ENCODE measurements around the gene SUMO4. TPM values are rescaled to one million over a fixed set of nuclear protein-coding genes. Genes with fewer than 3 reads are reported as not detected.
A peak's percentile ranks its signal among the peaks of the same experiment; 100 is the strongest.
"Not testable (repeated sequence)": the region's sequence is repeated elsewhere in the genome, so short reads cannot be mapped to it uniquely, and the experiment has no call there.

SUMO4 gene
- total RNA-seq, 1 experiment from 2014 or later: 0.87 TPM

- H3K27me3 ChIP-seq (ENCODE audit: control insufficient read depth, insufficient read depth, low read length): no peaks in the 10 kb centered on the region
- no peak overlapping the region for H3K4me3 ChIP-seq (ENCODE audit: insufficient read depth, low read depth, low read length)
- peak; percentile 93 for DNase-seq
- no peaks in the 10 kb centered on the region for H3K36me3 ChIP-seq (replicated peaks; ENCODE audit: control insufficient read depth, insufficient read depth, low read length)
These were observed 32.1 kb downstream of the SUMO4 start for GRCh38 chr6:149431905-149432775.

DNA sequence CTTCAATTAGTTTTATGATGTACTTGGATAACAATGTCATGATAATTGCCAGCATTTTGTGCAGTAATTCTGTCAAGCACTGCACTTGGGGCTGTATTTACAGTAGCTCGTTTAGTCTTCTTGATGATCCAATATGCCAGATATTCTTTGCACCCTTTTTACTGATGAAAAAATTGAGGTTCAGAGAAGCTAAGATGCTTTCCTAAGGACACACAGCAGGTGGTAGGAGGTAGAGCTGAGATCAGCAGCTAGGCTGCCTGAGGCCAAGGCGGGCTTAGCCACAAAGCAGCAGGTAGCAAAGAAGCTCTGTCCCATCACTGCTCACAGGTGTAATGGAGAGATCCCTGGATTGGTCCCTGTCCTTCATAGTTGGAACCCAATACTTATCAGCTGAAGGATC lies 33.3 kb downstream of the SUMO4 start:
- Histone ChIP-seq H3K36me3 (replicated peaks; ENCODE audit: control insufficient read depth, insufficient read depth, low read length) (no peaks in the 10 kb centered on the region), H3K27me3 (ENCODE audit: control insufficient read depth, insufficient read depth, low read length) (no peaks in the 10 kb centered on the region), H3K4me3 (ENCODE audit: insufficient read depth, low read depth, low read length) (no peak overlapping the region)
- DNase-seq: no peak

DNA sequence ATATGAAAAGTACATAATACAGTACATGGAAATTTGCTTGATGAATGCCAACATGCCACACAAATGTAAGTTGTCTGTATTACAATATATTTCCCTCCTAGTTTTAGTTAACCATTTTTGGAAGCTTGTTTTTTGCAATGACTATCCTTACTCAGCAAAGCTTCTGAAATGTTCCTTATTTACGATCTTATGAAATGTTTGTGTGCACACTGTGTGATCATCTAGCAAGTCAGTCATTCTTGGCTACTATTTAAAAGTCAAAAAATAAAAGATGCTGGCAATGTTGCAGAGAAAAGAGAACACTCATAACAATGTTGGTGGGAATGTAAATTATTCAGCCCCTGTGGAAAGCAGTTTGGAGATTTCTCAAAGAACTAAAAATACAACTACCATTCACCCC lies 33.8 kb downstream of the SUMO4 start:
- no peaks in the 10 kb centered on the region for H3K27me3 ChIP-seq (ENCODE audit: control insufficient read depth, insufficient read depth, low read length)
- no peak overlapping the region for H3K4me3 ChIP-seq (ENCODE audit: insufficient read depth, low read depth, low read length)
- H3K36me3 ChIP-seq (replicated peaks; ENCODE audit: control insufficient read depth, insufficient read depth, low read length): no peaks in the 10 kb centered on the region
- no peak for DNase-seq

DNA sequence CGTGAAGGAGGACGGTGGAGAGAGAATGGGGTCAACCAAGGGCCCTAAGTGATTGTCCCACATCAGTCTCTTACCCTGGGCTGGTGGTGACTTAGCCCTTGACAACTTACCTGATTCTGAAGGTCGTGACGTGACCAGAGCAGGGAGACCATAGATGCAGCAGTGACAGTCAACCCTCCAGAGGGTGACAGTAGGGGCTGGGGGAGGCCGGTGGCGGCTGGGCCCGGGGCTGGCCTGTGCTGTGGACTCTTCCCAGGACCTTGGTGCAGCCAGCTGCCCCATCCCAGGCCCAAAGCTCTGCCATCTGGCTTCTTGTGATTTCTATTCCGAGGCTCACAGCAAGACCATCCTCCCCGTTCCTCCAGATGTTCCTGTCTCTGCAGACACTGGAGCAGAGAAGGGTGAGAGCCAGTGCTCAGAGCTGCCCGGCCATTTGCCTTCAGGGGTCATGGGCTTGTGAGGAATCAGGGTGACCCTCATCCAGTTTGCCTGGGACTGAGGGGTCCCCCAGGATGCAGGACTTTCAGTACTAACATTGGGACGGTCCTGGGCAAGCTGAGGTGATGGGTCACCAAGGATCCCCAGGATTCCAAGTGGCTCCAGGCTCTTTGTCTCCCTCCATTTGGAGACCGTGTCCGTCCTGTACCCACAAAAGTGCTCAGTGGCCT lies 36.0 kb downstream of the SUMO4 start:
- Histone ChIP-seq H3K4me3 (ENCODE audit: insufficient read depth, low read depth, low read length) (no peak overlapping the region), H3K27me3 (ENCODE audit: control insufficient read depth, insufficient read depth, low read length) (no peaks in the 10 kb centered on the region), H3K36me3 (replicated peaks; ENCODE audit: control insufficient read depth, insufficient read depth, low read length) (no peaks in the 10 kb centered on the region)
- no peak for DNase-seq

DNA sequence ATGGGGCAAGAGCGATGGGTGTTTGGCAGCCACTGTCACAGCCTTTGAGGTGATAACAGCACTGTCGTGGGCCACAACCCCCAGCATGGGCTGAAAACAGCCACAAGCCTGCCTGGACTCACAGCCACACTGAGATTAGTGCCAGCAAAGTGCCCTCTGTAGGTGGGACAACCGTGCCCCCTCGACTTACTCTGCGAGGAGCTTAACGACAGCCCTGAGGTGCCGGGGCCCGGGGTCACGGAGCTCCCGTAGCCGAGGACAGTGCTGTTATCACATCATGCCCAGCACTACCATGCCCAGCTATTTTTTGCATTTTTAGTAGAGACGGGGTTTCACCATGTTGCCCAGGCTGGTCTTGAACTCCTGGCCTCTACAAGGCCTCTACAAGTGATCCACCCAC lies 36.6 kb downstream of the SUMO4 start:
- no peak for DNase-seq
- Histone ChIP-seq H3K4me3 (ENCODE audit: insufficient read depth, low read depth, low read length) (no peak overlapping the region), H3K36me3 (replicated peaks; ENCODE audit: control insufficient read depth, insufficient read depth, low read length) (no peaks in the 10 kb centered on the region), H3K27me3 (ENCODE audit: control insufficient read depth, insufficient read depth, low read length) (no peaks in the 10 kb centered on the region)

DNA sequence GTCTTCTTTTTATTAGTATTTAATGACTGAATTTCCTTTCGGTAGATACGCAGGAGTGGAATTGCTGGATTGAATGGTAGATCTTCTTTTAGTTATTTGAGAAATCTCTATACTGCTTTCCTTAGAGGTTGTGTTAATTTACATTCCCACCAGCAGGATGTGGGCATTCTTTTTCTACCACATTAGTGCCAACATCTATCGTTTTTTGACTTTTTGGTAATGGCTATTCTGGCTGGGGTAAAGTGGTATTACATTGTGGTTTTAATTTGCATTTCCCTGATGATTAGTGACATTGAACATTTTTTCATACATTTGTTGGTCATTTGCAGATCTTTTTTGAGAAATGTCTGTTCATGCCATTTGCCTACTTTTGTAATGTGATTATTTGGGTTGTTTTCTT lies 37.1 kb downstream of the SUMO4 start:
- H3K36me3 ChIP-seq (replicated peaks; ENCODE audit: control insufficient read depth, insufficient read depth, low read length): no peaks in the 10 kb centered on the region
- no peak overlapping the region for H3K4me3 ChIP-seq (ENCODE audit: insufficient read depth, low read depth, low read length)
- DNase-seq: no peak
- H3K27me3 ChIP-seq (ENCODE audit: control insufficient read depth, insufficient read depth, low read length): no peaks in the 10 kb centered on the region

- Histone ChIP-seq H3K36me3 (replicated peaks; ENCODE audit: control insufficient read depth, insufficient read depth, low read length) (no peaks in the 10 kb centered on the region), H3K4me3 (ENCODE audit: insufficient read depth, low read depth, low read length) (no peak overlapping the region), H3K27me3 (ENCODE audit: control insufficient read depth, insufficient read depth, low read length) (no peaks in the 10 kb centered on the region)
- DNase-seq: no peak
These were observed 38.8 kb downstream of the SUMO4 start for GRCh38 chr6:149438855-149439254.

DNA sequence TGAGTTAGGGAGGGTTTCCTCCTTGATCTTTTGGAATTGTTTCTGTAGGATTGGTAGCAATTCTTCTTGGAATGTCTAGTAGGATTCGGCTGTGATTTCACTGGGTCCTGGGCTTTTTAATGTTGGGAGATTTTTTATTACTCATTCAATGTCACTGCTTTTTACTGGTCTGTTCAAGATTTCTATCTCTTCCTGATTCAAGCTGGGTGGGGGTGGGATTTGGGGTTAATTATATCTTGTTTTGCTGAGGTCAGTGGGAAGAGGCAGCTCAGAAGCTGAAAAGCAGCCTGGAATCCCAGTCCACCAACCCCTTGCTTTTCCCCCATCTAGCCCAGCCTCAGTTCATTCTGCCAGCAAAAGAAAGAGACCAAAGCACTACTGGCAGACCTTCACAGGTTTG lies 39.6 kb downstream of the SUMO4 start:
- Histone ChIP-seq H3K36me3 (replicated peaks; ENCODE audit: control insufficient read depth, insufficient read depth, low read length) (no peaks in the 10 kb centered on the region), H3K27me3 (ENCODE audit: control insufficient read depth, insufficient read depth, low read length) (no peaks in the 10 kb centered on the region), H3K4me3 (ENCODE audit: insufficient read depth, low read depth, low read length) (no peak overlapping the region)
- DNase-seq: no peak

GRCh38 chr6:149440735-149441671 lies 40.9 kb downstream of the SUMO4 start:
- Histone ChIP-seq H3K27me3 (ENCODE audit: control insufficient read depth, insufficient read depth, low read length) (no peaks in the 10 kb centered on the region), H3K4me3 (ENCODE audit: insufficient read depth, low read depth, low read length) (no peak overlapping the region), H3K36me3 (replicated peaks; ENCODE audit: control insufficient read depth, insufficient read depth, low read length) (no peaks in the 10 kb centered on the region)
- DNase-seq: no peak

GRCh38 chr6:149441740-149442139 lies 41.7 kb downstream of the SUMO4 start:
- H3K36me3 ChIP-seq (replicated peaks; ENCODE audit: control insufficient read depth, insufficient read depth, low read length): no peaks in the 10 kb centered on the region
- no peak overlapping the region for H3K4me3 ChIP-seq (ENCODE audit: insufficient read depth, low read depth, low read length)
- DNase-seq: no peak
- no peaks in the 10 kb centered on the region for H3K27me3 ChIP-seq (ENCODE audit: control insufficient read depth, insufficient read depth, low read length)

- no peaks in the 10 kb centered on the region for H3K36me3 ChIP-seq (replicated peaks; ENCODE audit: control insufficient read depth, insufficient read depth, low read length)
- H3K27me3 ChIP-seq (ENCODE audit: control insufficient read depth, insufficient read depth, low read length): no peaks in the 10 kb centered on the region
- DNase-seq: no peak
- no peak overlapping the region for H3K4me3 ChIP-seq (ENCODE audit: insufficient read depth, low read depth, low read length)
These were observed 43.5 kb downstream of the SUMO4 start for GRCh38 chr6:149443411-149444181.

DNA sequence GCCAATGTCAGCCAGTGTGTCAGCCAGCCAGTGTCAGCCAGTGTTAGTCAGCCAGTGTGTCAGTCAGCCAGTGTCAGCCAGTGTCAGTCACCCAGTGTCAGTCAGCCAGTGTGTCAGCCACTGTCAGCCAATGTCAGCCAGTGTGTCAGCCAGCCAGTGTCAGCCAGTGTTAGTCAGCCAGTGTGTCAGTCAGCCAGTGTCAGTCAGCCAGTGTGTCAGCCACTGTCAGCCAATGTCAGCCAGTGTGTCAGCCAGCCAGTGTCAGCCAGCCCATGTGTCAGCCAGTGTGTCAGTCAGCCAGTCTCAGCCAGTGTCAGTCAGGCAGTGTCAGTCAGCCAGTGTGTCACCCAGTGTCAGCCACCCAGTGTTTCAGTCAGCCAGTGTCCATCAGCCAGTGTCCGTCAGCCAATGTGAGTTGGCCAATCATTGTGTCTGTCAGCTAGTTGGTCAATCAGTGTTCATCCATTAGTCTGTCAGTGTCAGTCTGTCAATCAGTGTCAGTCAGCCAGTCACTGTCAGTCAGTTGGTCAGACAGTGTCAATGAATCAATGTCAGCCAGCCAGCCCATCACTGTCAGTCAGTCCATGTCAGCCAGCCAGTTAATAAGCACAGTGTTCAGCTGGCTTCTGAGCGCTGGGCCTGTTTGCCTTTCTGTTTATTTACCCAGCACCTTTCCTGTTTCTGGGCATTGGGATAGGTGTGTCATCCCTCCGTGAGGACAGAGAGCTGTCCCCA lies 44.5 kb downstream of the SUMO4 start:
- not testable (repeated sequence) for DNase-seq; H3K4me3 ChIP-seq (ENCODE audit: insufficient read depth, low read depth, low read length); H3K36me3 ChIP-seq (replicated peaks; ENCODE audit: control insufficient read depth, insufficient read depth, low read length); H3K27me3 ChIP-seq (ENCODE audit: control insufficient read depth, insufficient read depth, low read length)

GRCh38 chr6:149445095-149445466 lies 45.0 kb downstream of the SUMO4 start:
- Histone ChIP-seq H3K27me3 (ENCODE audit: control insufficient read depth, insufficient read depth, low read length) (peaks cover under 1% of the 10 kb centered on the region; the same call in 1 of the 2 replicates), H3K36me3 (replicated peaks; ENCODE audit: control insufficient read depth, insufficient read depth, low read length) (no peaks in the 10 kb centered on the region), H3K4me3 (ENCODE audit: insufficient read depth, low read depth, low read length) (no peak overlapping the region)
- DNase-seq: no peak
